ENCODE measurements around the gene MEAK7.

DNA sequence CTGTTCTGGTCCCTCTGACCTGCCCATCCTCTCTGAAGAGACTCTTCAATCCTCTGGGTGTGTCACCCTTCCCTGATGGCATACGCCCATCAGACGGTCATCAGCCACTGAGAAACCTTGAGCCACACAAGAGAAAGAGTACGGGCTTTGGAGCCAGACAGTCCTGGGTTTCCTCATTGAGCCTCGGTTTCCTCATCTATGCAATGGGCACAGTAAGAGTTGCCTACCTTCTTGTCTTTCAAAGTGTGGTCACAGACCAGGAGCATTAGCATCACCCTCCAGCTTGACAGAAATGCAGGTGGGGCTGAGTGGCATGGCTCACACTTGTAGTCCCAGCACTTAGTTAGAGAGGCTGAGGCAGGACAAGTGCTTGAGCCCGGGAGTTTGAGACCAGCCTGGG, 26.1 kb upstream of the MEAK7 start:
- TF ChIP-seq, protein P1, sequence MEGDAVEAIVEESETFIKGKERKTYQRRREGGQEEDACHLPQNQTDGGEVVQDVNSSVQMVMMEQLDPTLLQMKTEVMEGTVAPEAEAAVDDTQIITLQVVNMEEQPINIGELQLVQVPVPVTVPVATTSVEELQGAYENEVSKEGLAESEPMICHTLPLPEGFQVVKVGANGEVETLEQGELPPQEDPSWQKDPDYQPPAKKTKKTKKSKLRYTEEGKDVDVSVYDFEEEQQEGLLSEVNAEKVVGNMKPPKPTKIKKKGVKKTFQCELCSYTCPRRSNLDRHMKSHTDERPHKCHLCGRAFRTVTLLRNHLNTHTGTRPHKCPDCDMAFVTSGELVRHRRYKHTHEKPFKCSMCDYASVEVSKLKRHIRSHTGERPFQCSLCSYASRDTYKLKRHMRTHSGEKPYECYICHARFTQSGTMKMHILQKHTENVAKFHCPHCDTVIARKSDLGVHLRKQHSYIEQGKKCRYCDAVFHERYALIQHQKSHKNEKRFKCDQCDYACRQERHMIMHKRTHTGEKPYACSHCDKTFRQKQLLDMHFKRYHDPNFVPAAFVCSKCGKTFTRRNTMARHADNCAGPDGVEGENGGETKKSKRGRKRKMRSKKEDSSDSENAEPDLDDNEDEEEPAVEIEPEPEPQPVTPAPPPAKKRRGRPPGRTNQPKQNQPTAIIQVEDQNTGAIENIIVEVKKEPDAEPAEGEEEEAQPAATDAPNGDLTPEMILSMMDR (IDR thresholded peaks at IDR 0.05; ENCODE audit: low read depth, low read length, poor library complexity, severe bottlenecking), result no peak
- TF ChIP-seq EZH2phosphoT487 (IDR thresholded peaks at IDR 0.05; ENCODE audit: borderline replicate concordance, low read length), result no peak

Data from DOHH2 (cell line).